HepG2 (cell line): Measurements from ENCODE around the gene CCDC82. TPM values are rescaled to one million over a fixed set of nuclear protein-coding genes. Genes with fewer than 3 reads are reported as not detected.

ENCODE experiments used
- ATAC-seq: fragments of 200-7000 bp; cut with Tn5 transposase; 3 replicates; pipeline ENCODE4 v1.9.1; 2020; ENCODE audit warnings: mild to moderate bottlenecking, moderate library complexity
- BruUV-seq: library from RNA; stranded (reverse); fragments of 400-500 nt; replicated peaks from 2 replicates; lab custom pipeline; 2021; lab: Mats Ljungman, UMichigan
- CTCF ChIA-PET: fragments of 300-600 bp; formaldehyde crosslinking; extraction: SDS; loops from one replicate; lab custom pipeline; 2021; ENCODE audit warnings: low total read pairs, inconsistent platforms, low intra/inter-chr PET ratio; lab: Yijun Ruan, JAX
- POLR2A ChIA-PET: fragments of 350-600 bp; sonication (Branson Sonifier 250); formaldehyde crosslinking; loops from one replicate; lab custom pipeline; 2020; ENCODE audit warnings: antibody characterized with exemption, inconsistent platforms; lab: Yijun Ruan, JAX
- DNase-seq: peaks from one replicate; pipeline ENCODE4 v3.0.0-alpha.2; 2015; ENCODE audit warnings: low spot score
- FAIRE-seq: peaks from 3 replicates; lab custom pipeline; 2011; peaks lifted over from hg19 to GRCh38; lab: Jason Lieb, UNC
- H2AFZ ChIP-seq: one replicate; pipeline ENCODE4 v1.6.1; 2011; ENCODE audit warnings: low read length, inconsistent platforms
- H3K27ac ChIP-seq: fragments of 300-600 bp; 3 replicates; pipeline ENCODE4 v1.8.0; 2011; ENCODE audit warnings: mixed run types, mild to moderate bottlenecking, mixed read lengths, low read length, inconsistent platforms; ENCODE audit not compliant: insufficient read depth; ENCODE audit errors: extremely low read length
- H3K27me3 ChIP-seq, 2 experiments: fragments of 200-600 bp in 1 of 2; 2 replicates in 1 of 2; 3 replicates in 1 of 2; pipeline versions ENCODE4 v1.6.0 to v1.8.0; 2011; ENCODE audit warnings: low read length in 2 of 2, mild to moderate bottlenecking in 2 of 2, moderate library complexity in 2 of 2, inconsistent platforms in 1 of 2; ENCODE audit not compliant: insufficient read depth in 2 of 2, control insufficient read depth in 1 of 2
- H3K36me3 ChIP-seq, 2 experiments: fragments of 200-600 bp in 1 of 2; replicated peaks in 1 of 2; 2 replicates in 1 of 2; 3 replicates in 1 of 2; pipeline versions ENCODE4 v1.5.1 to v1.8.0; 2011; ENCODE audit warnings: low read length in 2 of 2, inconsistent platforms in 1 of 2; ENCODE audit not compliant: insufficient read depth in 2 of 2, control insufficient read depth in 1 of 2
- H3K4me1 ChIP-seq: 2 replicates; pipeline ENCODE4 v1.5.1; 2012; ENCODE audit warnings: low read length, inconsistent platforms; ENCODE audit not compliant: insufficient read depth
- H3K4me2 ChIP-seq: 2 replicates; pipeline ENCODE4 v1.6.0; 2011; ENCODE audit warnings: low read depth, low read length, inconsistent platforms
- H3K4me3 ChIP-seq, 3 experiments: fragments of 200-600 bp in 1 of 3; sonication (generic), shearing (Covaris generic) in 1 of 3; replicated peaks in 1 of 3; 2 replicates each; pipeline ENCODE4 v1.5.1; 2011 to 2016; ENCODE audit warnings: low read length in 3 of 3, inconsistent platforms in 2 of 3, low read depth in 2 of 3, mild to moderate bottlenecking in 2 of 3, control low read depth in 1 of 3, mixed read lengths in 1 of 3; ENCODE audit not compliant: insufficient read depth in 1 of 3
- H3K79me2 ChIP-seq: one replicate; pipeline ENCODE4 v1.6.1; 2011; ENCODE audit warnings: low read length, inconsistent platforms; ENCODE audit not compliant: insufficient read depth
- H3K9ac ChIP-seq: 2 replicates; pipeline ENCODE4 v1.6.0; 2011; ENCODE audit warnings: mild to moderate bottlenecking, low read depth, low read length, inconsistent platforms; ENCODE audit not compliant: insufficient read depth
- H3K9me3 ChIP-seq: 2 replicates; pipeline ENCODE4 v1.5.1; 2012; ENCODE audit warnings: mild to moderate bottlenecking, low read length
- H4K20me1 ChIP-seq: 2 replicates; pipeline ENCODE4 v1.6.0; 2011; ENCODE audit warnings: inconsistent platforms, mild to moderate bottlenecking, low read length, moderate library complexity; ENCODE audit not compliant: insufficient read depth
- SAFB2 ChIP-seq: sonication (generic); formaldehyde crosslinking; IDR thresholded peaks from 2 replicates; pipeline ENCODE4 v1.5.1; 2020; ENCODE audit warnings: missing genetic modification reagents, low read depth, mild to moderate bottlenecking, borderline replicate concordance
- SP1 ChIP-seq, 2 experiments: fragments of 450-650 bp in 1 of 2; sonication (generic) in 1 of 2; formaldehyde crosslinking in 1 of 2; IDR thresholded peaks; 2 replicates each; pipeline versions ENCODE4 v1.4.0 to v1.6.1; 2016 to 2020; ENCODE audit warnings: missing genetic modification reagents in 1 of 2
- ZBTB43 ChIP-seq: sonication (generic); formaldehyde crosslinking; conservative IDR thresholded peaks from 2 replicates; pipeline ENCODE4 v1.4.0; 2020; ENCODE audit warnings: missing genetic modification reagents
- ZNF644 ChIP-seq: IDR thresholded peaks from 2 replicates; pipeline ENCODE4 v1.6.1; 2016; ENCODE audit warnings: low read depth
- ZNF652 ChIP-seq: IDR thresholded peaks from 2 replicates; pipeline ENCODE4 v1.6.1; 2016; ENCODE audit warnings: low read depth, borderline replicate concordance
- WGBS: methylation state at CpG from one replicate; pipeline ENCODE4 v1.1.6; 2017; ENCODE audit warnings: low lambda C conversion rate; 5-methylcytosine and 5-hydroxymethylcytosine counted together
- in situ Hi-C: cut with HindIII; loops from 2 replicates; pipeline ENCODE4 v1.10.0; 2017; ENCODE audit warnings: low pct_unique_long_range_greater_than_20kb; ENCODE audit not compliant: extremely low pct_ligation_motif_present
- intact Hi-C: fragments of 100-400 bp; cut with micrococcal nuclease; formaldehyde crosslinking; loops from one replicate; pipeline ENCODE4 v1.10.0; 2022; ENCODE audit not compliant: unreplicated experiment
- polyA plus RNA-seq, 8 experiments: library from polyadenylated mRNA; depleted of rRNA in 3 of 8; stranded (reverse) in 7 of 8; unstranded in 1 of 8; fragments of >200 nt; fragmentation: Illumina TruSeq in 4 of 8; extraction: Trizol in 4 of 8; gene quantifications; 2 replicates each; pipeline versions ENCODE4 v1.2.1 to v1.2.3, GENCODE V29; 2011 to 2016; ENCODE audit warnings: low read depth in 4 of 8, missing spikeins in 1 of 8, mixed read lengths in 1 of 8; ENCODE audit not compliant: insufficient read depth in 1 of 8
- total RNA-seq, 5 experiments: library from RNA; depleted of rRNA; stranded (reverse); fragments of >200 nt; fragmentation: Illumina TruSeq; extraction: Trizol; gene quantifications; 2 replicates each; pipeline ENCODE4 v1.2.3, GENCODE V29; 2016; ENCODE audit warnings: low read depth in 1 of 5

CCDC82 gene
- total and polyA plus RNA-seq, 2 of the 13 experiments (the other 11 are each of a cell fraction or from before 2014, with no cell fraction given): 19.7 to 25.7 TPM

GRCh38 chr11:96391698-96392307, 2.1 kb upstream of the CCDC82 start:
- H3K4me1 ChIP-seq: peaks cover 43% of the 10 kb centered on the region
- H3K27me3 ChIP-seq: no peaks in the 10 kb centered on the region
- H3K4me2 ChIP-seq: 0 out of 2 replicates have a peak overlapping the region, but pooled peaks have one; percentile 13
- H2AFZ ChIP-seq: no peak overlapping the region
- CTCF ChIA-PET: no interaction called here
- no peak overlapping the region for H3K4me3 ChIP-seq
- TF ChIP-seq SP1 (IDR thresholded peaks at IDR 0.05): no peak
- TF ChIP-seq SP1 (CRISPR knock-in tag; IDR thresholded peaks at IDR 0.05): no peak
- peak; percentile 37; the same call in 1 of the 2 replicates for TF ChIP-seq ZNF652 (CRISPR knock-in tag)
- 0 out of 2 replicates have a peak, but pooled peaks have one; percentile 22 for TF ChIP-seq ZBTB43
- TF ChIP-seq ZNF644 (CRISPR knock-in tag): 0 out of 2 replicates have a peak, but pooled peaks have one; percentile 10
- TF ChIP-seq SAFB2 (CRISPR knock-in tag): peak; percentile 70; the same call in 1 of the 2 replicates
- TF ChIP-seq, all 625 proteins: peak for 4
- 98% methylated on average over 3 of the region's 3 CpGs for WGBS
- in situ Hi-C loops: loop anchor here (10.0 kb wide), 1 partner anchor 557 kb away; no protein-coding TSS in a partner anchor
- intact Hi-C loops: loop anchor here (2.0 kb wide), 1 partner anchor 337 kb away; no protein-coding TSS in a partner anchor
- no peak overlapping the region for H3K27ac ChIP-seq
- POLR2A ChIA-PET: no interaction called here
- peaks cover 36% of the 10 kb centered on the region for H3K79me2 ChIP-seq
- no peak overlapping the region for H3K9ac ChIP-seq
- ATAC-seq (no peak), DNase-seq (no peak), FAIRE-seq (no peak)
- H3K36me3 ChIP-seq: no peaks in the 10 kb centered on the region
- BruUV-seq: no TSS peak
- no peaks in the 10 kb centered on the region for H4K20me1 ChIP-seq
- peaks cover 11% of the 10 kb centered on the region; the same call in 1 of the 2 replicates for H3K9me3 ChIP-seq
